Panc1 (cell line): ENCODE results near the gene TSC1. TPM values are rescaled to one million over a fixed set of nuclear protein-coding genes. Genes with fewer than 3 reads are reported as not detected.

ENCODE experiments used
- ATAC-seq: fragments of 200-7000 bp; cut with Tn5 transposase; 2 replicates; pipeline ENCODE4 v1.9.1; 2020; ENCODE audit warnings: mild to moderate bottlenecking, moderate library complexity
- BruUV-seq: library from RNA; stranded (reverse); fragments of 400-500 nt; replicated peaks from 2 replicates; lab custom pipeline; 2021; lab: Mats Ljungman, UMichigan
- CTCF ChIA-PET: fragments of 300-600 bp; sonication (Branson Sonifier 250); formaldehyde crosslinking; loops from one replicate; lab custom pipeline; 2022; ENCODE audit warnings: antibody characterized with exemption; lab: Charles Lee
- POLR2A ChIA-PET: fragments of 300-600 bp; sonication (Branson Sonifier 250); formaldehyde crosslinking; loops from one replicate; lab custom pipeline; 2022; ENCODE audit warnings: antibody characterized with exemption; lab: Charles Lee
- DNase-seq: peaks from one replicate; pipeline ENCODE4 v3.0.0-alpha.2; 2010; ENCODE audit warnings: low read depth, low spot score
- H3K27ac ChIP-seq: 2 replicates; pipeline ENCODE4 v1.5.1; 2011; ENCODE audit warnings: mild to moderate bottlenecking, low read length, inconsistent platforms
- H3K27me3 ChIP-seq: fragments of 200-500 bp; sonication (Bioruptor generic); 2 replicates; pipeline ENCODE4 v1.6.0; 2014; ENCODE audit warnings: low read length, inconsistent platforms; ENCODE audit not compliant: control insufficient read depth, insufficient read depth
- H3K36me3 ChIP-seq: fragments of 200-500 bp; sonication (Bioruptor generic); 2 replicates; pipeline ENCODE4 v1.5.1; 2014; ENCODE audit warnings: inconsistent platforms, mild to moderate bottlenecking, low read length, moderate library complexity; ENCODE audit not compliant: control insufficient read depth, insufficient read depth
- H3K4me1 ChIP-seq: 2 replicates; pipeline ENCODE4 v1.5.1; 2011; ENCODE audit warnings: inconsistent platforms, mild to moderate bottlenecking, low read length, moderate library complexity; ENCODE audit not compliant: control insufficient read depth, insufficient read depth
- H3K4me3 ChIP-seq, 2 experiments: 2 replicates each; pipeline ENCODE4 v1.5.1; 2011 to 2012; ENCODE audit warnings: low read depth in 2 of 2, low read length in 2 of 2, mild to moderate bottlenecking in 2 of 2, inconsistent platforms in 1 of 2, moderate library complexity in 1 of 2
- H3K9me3 ChIP-seq: fragments of 200-500 bp; sonication (Bioruptor generic); 2 replicates; pipeline ENCODE4 v1.5.1; 2014; ENCODE audit warnings: low read depth, mild to moderate bottlenecking, inconsistent platforms, low read length, moderate library complexity; ENCODE audit not compliant: control insufficient read depth, insufficient read depth
- POLR2AphosphoS5 ChIP-seq: IDR thresholded peaks from 2 replicates; pipeline ENCODE4 v1.6.1; 2012; ENCODE audit warnings: mild to moderate bottlenecking, low read depth, low read length, moderate library complexity
- SIN3A ChIP-seq: IDR thresholded peaks from 2 replicates; pipeline ENCODE4 v1.6.1; 2012; ENCODE audit warnings: low read depth, mild to moderate bottlenecking, low read length, moderate library complexity, borderline replicate concordance; ENCODE audit not compliant: insufficient read depth
- TCF7L2 ChIP-seq: IDR thresholded peaks from 2 replicates; pipeline ENCODE4 v1.6.1; 2011; ENCODE audit warnings: mild to moderate bottlenecking, low read depth, low read length, inconsistent platforms
- in situ Hi-C: cut with HindIII; loops from 2 replicates; pipeline ENCODE4 v1.10.0; 2016; ENCODE audit warnings: low sequenced_read_pairs, low pct_unique_long_range_greater_than_20kb
- intact Hi-C: fragments of 100-400 bp; cut with micrococcal nuclease; formaldehyde crosslinking; loops from one replicate; pipeline ENCODE4 v1.10.0; 2022; ENCODE audit not compliant: unreplicated experiment
- total RNA-seq: library from RNA; stranded (reverse); gene quantifications from one replicate; pipeline ENCODE4 v1.2.1, GENCODE V29; 2021; ENCODE audit not compliant: unreplicated experiment
- TF ChIP-seq, protein P1 (sequence below), 2 experiments: IDR thresholded peaks; 2 replicates each; pipeline ENCODE4 v1.6.1; 2011 to 2012; ENCODE audit warnings: low read depth in 2 of 2, control low read depth in 1 of 2, low read length in 1 of 2, mild to moderate bottlenecking in 1 of 2, moderate library complexity in 1 of 2; ENCODE audit not compliant: insufficient read depth in 1 of 2
- TF ChIP-seq, protein P2 (sequence below): fragments of 450-650 bp; IDR thresholded peaks from 2 replicates; pipeline ENCODE4 v1.5.1; 2017; ENCODE audit warnings: mild to moderate bottlenecking

Gene TSC1
- total RNA-seq, 1 experiment from 2014 or later = 27.4 TPM

- no peaks in the 10 kb centered on the region for H3K4me1 ChIP-seq
- ChIA-PET POLR2A (no interaction called here), CTCF (interaction anchor here (1.1 kb wide), 1 partner anchor 30 kb away, joined by 6 read pairs; no protein-coding TSS in a partner anchor)
- H3K27me3 ChIP-seq = no peaks in the 10 kb centered on the region
- ATAC-seq = 0 out of 2 replicates have a peak, but pooled peaks have one; percentile 12
- intact Hi-C loops = no loop called here
- no peaks in the 10 kb centered on the region for H3K9me3 ChIP-seq
- in situ Hi-C loops = no loop called here
- no TSS peak for BruUV-seq
- no peak overlapping the region for H3K27ac ChIP-seq
- H3K4me3 ChIP-seq = no peak overlapping the region
- DNase-seq = no peak
- no peaks in the 10 kb centered on the region for H3K36me3 ChIP-seq
- TF ChIP-seq POLR2AphosphoS5 (no peak), TCF7L2 (no peak), SIN3A (no peak)
- TF ChIP-seq, protein P1, sequence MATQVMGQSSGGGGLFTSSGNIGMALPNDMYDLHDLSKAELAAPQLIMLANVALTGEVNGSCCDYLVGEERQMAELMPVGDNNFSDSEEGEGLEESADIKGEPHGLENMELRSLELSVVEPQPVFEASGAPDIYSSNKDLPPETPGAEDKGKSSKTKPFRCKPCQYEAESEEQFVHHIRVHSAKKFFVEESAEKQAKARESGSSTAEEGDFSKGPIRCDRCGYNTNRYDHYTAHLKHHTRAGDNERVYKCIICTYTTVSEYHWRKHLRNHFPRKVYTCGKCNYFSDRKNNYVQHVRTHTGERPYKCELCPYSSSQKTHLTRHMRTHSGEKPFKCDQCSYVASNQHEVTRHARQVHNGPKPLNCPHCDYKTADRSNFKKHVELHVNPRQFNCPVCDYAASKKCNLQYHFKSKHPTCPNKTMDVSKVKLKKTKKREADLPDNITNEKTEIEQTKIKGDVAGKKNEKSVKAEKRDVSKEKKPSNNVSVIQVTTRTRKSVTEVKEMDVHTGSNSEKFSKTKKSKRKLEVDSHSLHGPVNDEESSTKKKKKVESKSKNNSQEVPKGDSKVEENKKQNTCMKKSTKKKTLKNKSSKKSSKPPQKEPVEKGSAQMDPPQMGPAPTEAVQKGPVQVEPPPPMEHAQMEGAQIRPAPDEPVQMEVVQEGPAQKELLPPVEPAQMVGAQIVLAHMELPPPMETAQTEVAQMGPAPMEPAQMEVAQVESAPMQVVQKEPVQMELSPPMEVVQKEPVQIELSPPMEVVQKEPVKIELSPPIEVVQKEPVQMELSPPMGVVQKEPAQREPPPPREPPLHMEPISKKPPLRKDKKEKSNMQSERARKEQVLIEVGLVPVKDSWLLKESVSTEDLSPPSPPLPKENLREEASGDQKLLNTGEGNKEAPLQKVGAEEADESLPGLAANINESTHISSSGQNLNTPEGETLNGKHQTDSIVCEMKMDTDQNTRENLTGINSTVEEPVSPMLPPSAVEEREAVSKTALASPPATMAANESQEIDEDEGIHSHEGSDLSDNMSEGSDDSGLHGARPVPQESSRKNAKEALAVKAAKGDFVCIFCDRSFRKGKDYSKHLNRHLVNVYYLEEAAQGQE (IDR thresholded peaks at IDR 0.05; ENCODE audit: insufficient read depth in 1 of 2, low read depth in 2 of 2, low read length in 1 of 2) = no peak
- TF ChIP-seq, protein P2, sequence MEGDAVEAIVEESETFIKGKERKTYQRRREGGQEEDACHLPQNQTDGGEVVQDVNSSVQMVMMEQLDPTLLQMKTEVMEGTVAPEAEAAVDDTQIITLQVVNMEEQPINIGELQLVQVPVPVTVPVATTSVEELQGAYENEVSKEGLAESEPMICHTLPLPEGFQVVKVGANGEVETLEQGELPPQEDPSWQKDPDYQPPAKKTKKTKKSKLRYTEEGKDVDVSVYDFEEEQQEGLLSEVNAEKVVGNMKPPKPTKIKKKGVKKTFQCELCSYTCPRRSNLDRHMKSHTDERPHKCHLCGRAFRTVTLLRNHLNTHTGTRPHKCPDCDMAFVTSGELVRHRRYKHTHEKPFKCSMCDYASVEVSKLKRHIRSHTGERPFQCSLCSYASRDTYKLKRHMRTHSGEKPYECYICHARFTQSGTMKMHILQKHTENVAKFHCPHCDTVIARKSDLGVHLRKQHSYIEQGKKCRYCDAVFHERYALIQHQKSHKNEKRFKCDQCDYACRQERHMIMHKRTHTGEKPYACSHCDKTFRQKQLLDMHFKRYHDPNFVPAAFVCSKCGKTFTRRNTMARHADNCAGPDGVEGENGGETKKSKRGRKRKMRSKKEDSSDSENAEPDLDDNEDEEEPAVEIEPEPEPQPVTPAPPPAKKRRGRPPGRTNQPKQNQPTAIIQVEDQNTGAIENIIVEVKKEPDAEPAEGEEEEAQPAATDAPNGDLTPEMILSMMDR = no peak
Observed at GRCh38 chr9:132988244-132989013, 44.0 kb upstream of the TSC1 start.

DNA sequence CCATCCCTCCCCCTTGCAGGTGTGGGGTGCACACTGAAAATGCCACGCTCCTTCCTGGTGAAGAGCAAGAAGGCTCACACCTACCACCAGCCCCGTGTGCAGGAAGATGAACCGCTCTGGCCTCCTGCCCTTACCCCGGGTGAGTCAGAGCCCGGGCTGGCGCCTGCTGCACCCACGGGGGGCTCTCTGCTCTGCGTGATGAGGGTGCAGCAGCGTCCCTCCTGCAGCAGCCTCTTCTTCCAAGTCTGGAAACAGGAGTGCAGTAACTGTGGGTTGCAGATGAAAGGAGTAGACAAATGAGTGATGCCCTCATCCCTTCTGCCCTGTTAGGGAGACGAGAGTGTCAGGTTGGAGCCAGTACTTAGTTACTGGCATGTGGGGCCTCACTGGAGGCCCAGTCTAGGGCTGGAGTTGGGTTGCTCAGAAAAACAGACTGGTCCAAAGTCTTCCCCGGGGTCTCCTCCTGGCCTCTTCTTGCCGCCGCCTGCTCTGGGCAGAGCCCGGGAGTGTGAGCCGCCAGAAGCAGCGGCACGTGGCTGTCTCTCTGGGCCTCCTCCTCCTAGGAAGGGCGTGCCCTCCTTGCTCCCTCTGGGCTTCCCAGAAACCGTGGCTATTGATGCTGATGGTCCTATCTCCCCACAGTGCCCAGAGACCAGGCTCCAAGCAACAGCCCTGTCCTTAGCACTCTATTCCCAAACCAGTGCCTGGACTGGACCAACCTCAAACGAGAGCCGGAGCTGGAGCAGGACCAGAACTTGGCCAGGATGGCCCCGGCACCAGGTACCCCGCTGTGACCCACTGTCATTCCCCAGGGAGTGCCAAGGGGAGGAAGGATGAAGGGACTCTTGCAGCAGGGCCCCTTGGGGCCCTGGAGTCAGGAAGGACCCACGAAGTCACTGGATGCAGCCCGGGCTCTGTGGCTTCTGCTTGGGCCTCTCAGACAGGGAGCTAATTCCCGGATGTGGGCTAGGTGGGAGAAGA, 42.5 kb upstream of the TSC1 start:
- in situ Hi-C loops = no loop called here
- ATAC-seq (no peak; the same call in 1 of the 2 replicates), DNase-seq (no peak)
- ChIA-PET POLR2A (no interaction called here), CTCF (no interaction called here)
- intact Hi-C loops = no loop called here
- no TSS peak for BruUV-seq
- no peaks in the 10 kb centered on the region for H3K36me3 ChIP-seq
- no peak overlapping the region for H3K27ac ChIP-seq
- TF ChIP-seq SIN3A (no peak), POLR2AphosphoS5 (no peak), TCF7L2 (no peak)
- TF ChIP-seq, protein P2 = no peak
- TF ChIP-seq, protein P1 (IDR thresholded peaks at IDR 0.05; ENCODE audit: insufficient read depth in 1 of 2, low read depth in 2 of 2, low read length in 1 of 2) = no peak
- H3K4me3 ChIP-seq = no peak overlapping the region
- no peaks in the 10 kb centered on the region for H3K9me3 ChIP-seq
- no peaks in the 10 kb centered on the region for H3K27me3 ChIP-seq
- H3K4me1 ChIP-seq = no peaks in the 10 kb centered on the region
